ENCODE measurements around the gene SLC6A9.

GRCh38 chr1:43961692-43962091 is 69.6 kb downstream of the SLC6A9 start:
- TF ChIP-seq, protein P1, sequence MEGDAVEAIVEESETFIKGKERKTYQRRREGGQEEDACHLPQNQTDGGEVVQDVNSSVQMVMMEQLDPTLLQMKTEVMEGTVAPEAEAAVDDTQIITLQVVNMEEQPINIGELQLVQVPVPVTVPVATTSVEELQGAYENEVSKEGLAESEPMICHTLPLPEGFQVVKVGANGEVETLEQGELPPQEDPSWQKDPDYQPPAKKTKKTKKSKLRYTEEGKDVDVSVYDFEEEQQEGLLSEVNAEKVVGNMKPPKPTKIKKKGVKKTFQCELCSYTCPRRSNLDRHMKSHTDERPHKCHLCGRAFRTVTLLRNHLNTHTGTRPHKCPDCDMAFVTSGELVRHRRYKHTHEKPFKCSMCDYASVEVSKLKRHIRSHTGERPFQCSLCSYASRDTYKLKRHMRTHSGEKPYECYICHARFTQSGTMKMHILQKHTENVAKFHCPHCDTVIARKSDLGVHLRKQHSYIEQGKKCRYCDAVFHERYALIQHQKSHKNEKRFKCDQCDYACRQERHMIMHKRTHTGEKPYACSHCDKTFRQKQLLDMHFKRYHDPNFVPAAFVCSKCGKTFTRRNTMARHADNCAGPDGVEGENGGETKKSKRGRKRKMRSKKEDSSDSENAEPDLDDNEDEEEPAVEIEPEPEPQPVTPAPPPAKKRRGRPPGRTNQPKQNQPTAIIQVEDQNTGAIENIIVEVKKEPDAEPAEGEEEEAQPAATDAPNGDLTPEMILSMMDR (IDR thresholded peaks at IDR 0.05): no peak
- no peak for TF ChIP-seq POLR2A (IDR thresholded peaks at IDR 0.05)
